Measurements from ENCODE around the gene RPL11.

Gene RPL11

GRCh38 chr1:23701310-23701709 is 9.7 kb downstream of the RPL11 start:
- no peak overlapping the region for H3K27ac ChIP-seq
- TF ChIP-seq CTCF (conservative IDR thresholded peaks at IDR 0.05), result no peak

- TF ChIP-seq CTCF (conservative IDR thresholded peaks at IDR 0.05), result no peak
- H3K27ac ChIP-seq, result no peak overlapping the region
These were observed 10.4 kb downstream of the RPL11 start for GRCh38 chr1:23701996-23702395.

GRCh38 chr1:23704834-23705495 is 13.4 kb downstream of the RPL11 start:
- no peak for TF ChIP-seq CTCF (conservative IDR thresholded peaks at IDR 0.05)

GRCh38 chr1:23709229-23709628 is 17.6 kb downstream of the RPL11 start:
- TF ChIP-seq CTCF (conservative IDR thresholded peaks at IDR 0.05), result no peak

More at GRCh38 chr1:23704834-23705495, 13.4 kb downstream of the RPL11 start:
- peak overlapping the region; percentile 48 for H3K27ac ChIP-seq

GRCh38 chr1:23718482-23718881 is 26.9 kb downstream of the RPL11 start:
- peak; percentile 25 for TF ChIP-seq CTCF (conservative IDR thresholded peaks at IDR 0.05)
- H3K27ac ChIP-seq, result no peak overlapping the region

More at GRCh38 chr1:23709229-23709628, 17.6 kb downstream of the RPL11 start:
- H3K27ac ChIP-seq, result no peak overlapping the region

- 0 out of 2 replicates have a peak overlapping the region, but pooled peaks have one; percentile 9 for H3K27ac ChIP-seq
- TF ChIP-seq CTCF (conservative IDR thresholded peaks at IDR 0.05), result no peak
These were observed 27.7 kb downstream of the RPL11 start for GRCh38 chr1:23719162-23719820.

GRCh38 chr1:23720256-23720995 is 28.8 kb downstream of the RPL11 start:
- no peak overlapping the region for H3K27ac ChIP-seq
- TF ChIP-seq CTCF (conservative IDR thresholded peaks at IDR 0.05), result no peak
